SK-N-DZ (cell line): ENCODE data around the gene PIK3R2.
A peak's percentile ranks its signal among the peaks of the same experiment; 100 is the strongest.
"Not testable (repeated sequence)": the region's sequence is repeated elsewhere in the genome, so short reads cannot be mapped to it uniquely, and the experiment has no call there.

ENCODE experiments used
- DNase-seq: peaks from one replicate; pipeline ENCODE4 v3.0.0-alpha.2; 2015; ENCODE audit warnings: low spot score

Gene PIK3R2

DNA sequence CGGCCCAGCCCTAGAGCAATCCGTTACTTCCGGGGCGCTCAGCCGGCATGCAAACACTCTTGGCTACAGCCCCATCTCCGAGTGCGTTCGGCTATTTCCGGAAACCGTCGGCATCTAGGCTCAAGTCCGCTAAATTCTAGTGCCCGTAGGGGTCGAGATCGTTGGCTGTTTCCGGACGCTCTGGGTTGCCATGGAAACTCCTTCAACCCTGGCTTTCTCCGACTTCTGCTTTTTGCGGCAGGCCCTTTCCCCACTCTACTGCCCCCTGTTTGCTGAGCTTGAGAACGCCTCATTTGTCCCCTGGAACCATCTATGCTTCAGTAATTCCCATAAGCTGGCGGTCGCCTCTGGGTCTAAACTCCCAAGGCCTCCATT is 534 bp upstream of the PIK3R2 start:
- peak; percentile 97 for DNase-seq

DNA sequence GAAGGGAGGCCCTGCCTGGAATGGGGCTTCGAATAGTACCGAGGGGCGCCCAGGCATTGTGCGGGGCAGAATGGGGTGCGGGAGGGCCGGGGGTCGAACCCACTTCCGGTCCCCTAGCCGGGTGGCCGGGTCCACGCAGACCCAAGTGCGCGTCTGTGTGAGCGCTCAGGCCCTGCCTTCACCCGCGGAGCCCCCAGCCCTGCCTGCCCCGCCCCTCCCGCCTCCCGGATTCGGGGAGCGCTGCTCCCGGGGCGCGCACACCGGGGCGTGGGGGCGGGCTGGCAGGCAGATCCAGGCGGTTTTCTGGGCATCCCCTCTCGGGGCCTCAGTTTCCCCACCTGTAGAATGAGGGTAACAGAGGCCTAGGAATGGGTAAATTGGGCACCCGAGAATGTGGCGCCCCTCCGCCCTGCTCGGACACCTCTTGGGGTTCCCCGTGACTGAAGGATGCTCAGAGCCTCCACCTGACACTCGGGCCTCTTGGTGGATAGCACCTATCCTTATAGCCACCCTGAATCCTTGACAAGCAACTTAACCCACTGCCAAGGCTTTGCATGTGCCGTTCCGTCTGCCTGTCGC is 682 bp downstream of the PIK3R2 start:
- no peak for DNase-seq

DNA sequence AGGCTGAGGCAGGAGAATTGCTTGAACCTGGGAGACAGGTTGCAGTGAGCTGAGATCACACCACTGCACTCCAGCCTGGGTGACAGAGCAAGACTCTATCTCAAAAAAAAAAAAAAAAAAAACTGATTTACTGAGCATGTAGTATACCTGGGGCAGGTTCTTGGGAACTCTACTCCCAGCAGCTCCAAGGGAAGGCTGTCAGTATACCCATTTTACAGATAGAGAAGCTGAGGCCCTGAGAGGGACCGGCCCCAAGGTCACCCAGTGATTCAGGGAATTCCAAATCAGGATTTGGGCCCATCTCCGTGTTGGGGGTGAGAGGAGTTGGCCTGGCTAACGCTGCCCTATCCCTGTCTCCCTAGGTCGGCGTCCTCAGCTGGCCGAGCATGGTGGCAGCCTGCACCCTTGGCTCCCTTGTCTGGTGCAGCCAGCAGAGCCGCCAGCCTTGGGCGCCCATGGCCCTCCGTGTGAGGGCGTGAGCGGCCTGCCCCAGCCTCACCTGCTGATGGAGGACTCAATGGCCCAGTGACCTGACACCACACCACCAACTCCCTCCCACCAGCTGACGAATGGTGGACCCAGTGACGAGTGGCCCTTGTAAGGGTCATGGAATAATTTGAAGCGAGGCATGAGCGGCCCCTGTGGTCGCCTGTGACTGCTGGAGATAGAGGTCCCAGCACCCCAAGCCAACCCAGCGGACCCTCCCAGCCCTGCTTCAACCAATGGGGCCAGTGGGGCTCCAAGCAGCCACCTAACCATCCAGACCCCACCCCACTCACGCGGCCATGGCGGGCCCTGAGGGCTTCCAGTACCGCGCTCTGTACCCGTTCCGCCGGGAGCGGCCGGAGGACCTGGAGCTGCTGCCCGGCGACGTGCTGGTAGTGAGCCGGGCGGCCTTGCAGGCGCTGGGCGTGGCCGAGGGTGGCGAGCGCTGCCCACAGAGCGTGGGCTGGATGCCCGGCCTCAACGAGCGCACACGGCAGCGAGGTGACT is 2.4 kb downstream of the PIK3R2 start:
- no peak for DNase-seq

DNA sequence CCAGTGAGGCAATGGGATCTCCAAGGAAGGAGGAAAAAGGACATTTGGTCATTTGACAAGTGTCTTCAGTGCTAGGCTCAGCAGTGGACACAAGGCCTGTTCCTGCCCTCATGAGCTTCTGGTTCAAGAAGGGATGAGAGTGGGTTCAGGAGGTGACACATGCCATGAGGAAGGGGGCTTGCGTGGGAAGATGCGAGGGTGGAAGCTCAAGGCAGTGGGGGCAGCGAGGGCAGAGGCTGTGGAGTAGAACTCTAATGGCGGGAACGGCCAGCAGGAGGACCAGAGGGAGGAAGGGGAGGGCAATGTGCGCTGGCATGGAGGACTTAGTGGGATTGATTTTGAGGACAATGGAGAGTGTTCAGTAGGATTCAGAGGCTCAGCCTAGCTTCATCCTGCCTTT is 3.3 kb downstream of the PIK3R2 start:
- DNase-seq, result no peak

DNA sequence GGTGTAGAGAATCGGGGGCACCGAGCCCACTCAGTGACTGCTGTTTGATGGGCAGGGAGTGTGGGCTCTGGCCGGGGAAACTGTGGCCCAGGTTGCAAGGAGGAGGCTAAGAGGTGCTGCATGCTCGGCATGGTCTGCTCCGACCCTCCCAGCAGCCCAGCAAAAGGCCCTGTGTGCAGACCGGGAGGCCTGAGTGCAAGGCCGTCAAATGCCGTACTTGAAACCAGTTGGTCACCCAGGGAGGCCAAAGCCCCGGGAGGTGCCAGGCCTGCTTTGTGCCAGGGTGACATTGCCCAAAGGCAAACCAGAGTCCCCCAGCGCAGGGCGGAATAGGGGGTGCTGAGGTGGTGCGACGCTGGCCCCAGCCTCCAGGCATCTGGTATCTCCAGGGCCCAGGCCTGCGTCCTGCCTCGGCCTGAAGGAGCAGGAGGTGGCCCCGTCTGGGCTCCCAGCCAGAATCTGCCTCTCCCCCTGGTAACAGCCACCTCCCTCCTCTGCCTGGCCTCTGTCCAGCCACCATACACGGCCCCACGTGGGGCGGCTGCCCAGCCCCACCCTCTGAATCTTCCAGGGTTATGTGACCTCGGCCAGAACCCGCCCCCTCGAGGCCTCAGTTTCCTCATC is 4.0 kb downstream of the PIK3R2 start:
- peak; percentile 60 for DNase-seq

DNA sequence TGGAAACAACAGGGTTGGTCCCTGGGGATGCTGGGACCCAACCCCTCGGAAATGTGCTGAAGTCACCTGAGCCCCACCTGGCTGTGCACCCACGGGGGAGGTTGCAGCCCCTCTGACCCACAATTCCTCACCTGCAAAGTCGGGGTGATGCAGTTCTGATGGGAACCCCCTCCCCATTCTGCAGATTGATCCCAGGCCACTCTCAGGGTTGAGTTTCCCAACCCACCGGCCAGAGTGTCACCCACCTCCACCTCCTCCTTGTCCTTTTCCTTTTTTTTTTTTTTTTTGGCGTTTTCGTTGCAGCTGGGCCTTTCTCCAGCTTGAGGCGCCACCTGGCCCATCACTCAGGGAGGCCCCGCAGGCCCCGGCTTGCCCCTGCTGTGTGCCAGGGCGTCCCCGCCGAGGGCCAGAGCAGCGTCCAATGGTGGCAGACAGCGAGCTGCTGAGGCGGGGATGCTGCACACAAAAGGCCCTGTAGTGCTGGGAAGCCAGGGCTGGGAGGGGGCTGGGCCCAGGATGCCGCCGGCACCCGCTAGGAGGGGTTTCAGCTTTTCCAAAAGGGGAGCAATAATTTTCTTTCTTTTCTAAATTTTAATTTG is 4.6 kb downstream of the PIK3R2 start:
- peak; percentile 62 for DNase-seq

DNA sequence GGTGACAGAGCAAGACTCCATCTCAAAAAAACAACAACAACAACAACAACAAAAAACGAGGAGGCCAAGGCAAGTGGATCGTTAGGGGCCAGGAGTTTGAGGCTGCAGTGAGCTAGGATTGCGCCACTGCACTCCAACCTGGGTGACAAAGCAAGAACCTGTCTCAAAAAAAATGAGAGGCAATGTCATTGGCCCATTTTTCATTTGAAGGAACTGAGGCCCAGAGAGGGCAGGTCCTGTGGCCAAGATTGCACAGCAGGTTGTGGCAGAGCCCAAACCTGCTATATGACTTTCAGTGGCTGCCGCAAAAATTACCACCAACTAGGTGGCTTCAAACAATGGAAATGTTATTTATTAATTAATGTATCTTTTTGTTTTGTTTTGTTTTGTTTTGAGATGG is 5.5 kb downstream of the PIK3R2 start:
- no peak for DNase-seq

DNA sequence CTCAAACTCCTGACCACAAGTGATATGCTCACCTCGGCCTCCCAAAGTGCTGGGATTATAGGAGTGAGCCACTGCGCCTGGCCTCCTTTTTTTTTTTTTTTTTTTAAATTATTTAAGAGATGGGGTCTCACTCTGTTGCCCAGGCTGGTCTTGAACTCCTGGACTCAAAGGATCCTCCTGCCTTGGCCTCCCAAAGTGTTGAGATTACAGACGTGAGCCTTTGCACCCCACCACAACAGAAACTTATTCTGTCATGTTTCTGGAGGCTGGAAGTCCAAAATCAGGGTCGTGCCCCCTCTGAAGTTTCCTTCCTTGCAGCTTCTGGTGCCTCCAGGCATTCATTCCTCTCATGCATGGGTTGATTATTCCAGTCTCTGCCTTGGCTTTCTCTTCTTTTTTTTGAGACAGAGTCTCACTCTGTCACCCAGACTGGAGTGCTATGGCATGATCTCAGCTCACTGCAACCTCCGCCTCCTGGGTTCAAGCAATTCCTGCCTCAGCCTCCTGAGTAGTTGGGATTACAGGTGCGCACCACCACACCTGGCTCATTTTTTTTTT is 6.2 kb downstream of the PIK3R2 start:
- DNase-seq, result not testable (repeated sequence)

DNA sequence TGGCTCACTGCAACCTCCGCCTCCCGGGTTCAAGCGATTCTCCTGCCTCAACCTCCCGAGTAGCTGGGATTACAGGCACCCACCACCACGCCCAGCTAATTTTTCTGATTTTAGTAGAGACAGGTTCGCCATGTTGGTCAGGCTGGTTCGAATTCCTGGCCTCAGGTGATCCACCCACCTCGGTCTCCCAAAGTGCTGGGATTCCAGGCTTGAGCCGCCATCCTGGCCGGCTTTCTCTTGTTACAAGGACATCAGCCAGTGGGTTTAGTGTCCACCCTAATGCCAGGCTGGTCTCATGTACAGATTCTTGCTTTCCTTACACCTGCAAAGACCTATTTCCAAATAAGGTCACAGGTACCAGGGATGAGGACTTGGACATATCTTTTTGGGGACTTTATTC is 6.8 kb downstream of the PIK3R2 start:
- no peak for DNase-seq

DNA sequence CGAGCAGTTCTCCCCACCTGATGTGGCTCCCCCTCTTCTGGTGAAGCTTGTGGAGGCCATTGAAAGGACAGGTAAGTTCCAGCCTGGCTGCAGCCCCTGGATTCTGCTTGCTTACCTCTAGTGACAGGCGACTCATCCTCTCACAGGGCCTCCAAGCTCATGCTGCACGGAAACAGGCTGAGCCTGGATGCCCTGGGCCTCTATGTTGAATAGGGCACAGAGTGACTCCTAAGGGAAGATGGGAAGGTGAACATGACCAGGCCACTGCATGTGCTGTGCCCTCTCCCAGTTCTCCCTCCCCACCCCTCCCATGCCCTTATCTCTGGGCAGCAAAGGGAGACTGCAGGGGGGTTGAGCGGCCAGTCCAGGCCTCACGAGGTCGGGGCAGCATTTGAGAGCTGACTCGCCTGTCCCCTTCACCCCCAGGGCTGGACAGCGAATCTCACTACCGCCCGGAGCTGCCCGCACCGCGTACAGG is 7.6 kb downstream of the PIK3R2 start:
- DNase-seq, result no peak

DNA sequence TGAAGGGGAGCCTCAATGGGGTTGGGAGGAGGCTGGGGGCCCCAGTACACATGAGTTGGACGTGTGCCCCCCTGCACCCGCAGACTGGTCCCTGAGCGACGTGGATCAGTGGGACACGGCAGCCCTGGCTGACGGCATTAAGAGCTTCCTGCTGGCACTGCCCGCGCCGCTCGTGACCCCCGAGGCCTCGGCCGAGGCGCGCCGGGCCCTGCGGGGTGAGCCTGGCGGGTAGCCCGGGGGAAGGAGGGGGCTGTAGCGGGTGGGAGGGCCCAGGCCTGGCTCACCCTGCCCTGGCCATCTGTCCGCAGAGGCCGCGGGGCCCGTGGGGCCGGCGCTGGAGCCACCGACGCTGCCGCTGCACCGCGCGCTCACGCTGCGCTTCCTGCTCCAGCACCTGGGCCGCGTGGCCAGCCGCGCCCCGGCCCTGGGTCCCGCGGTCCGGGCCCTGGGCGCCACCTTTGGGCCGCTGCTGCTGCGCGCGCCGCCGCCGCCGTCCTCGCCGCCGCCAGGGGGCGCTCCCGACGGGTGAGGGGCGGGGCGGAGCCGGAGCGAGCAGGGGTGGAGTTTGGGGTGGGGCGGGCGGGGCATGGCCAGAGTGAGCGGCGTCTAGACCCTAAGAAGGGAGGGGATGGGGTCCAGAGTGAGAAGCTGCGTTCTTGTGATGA is 8.1 kb downstream of the PIK3R2 start:
- DNase-seq, result peak; percentile 32

DNA sequence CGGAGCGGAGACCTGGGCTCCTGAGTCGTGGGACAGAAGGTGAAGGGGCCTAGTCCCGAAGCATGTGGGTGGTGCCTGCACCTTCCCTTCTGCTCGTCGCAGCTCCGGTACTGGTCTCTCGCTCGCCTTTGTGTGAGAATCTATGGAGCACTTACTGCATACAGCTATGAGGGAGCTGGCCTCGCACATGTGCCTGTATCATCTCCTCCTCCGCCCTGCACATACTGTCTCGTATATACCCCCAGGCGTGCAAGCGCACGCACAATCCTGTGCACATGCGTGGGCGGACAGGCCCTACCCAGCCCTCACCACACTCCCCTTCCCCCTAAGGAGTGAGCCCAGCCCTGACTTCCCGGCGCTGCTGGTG is 8.7 kb downstream of the PIK3R2 start:
- DNase-seq, result no peak

DNA sequence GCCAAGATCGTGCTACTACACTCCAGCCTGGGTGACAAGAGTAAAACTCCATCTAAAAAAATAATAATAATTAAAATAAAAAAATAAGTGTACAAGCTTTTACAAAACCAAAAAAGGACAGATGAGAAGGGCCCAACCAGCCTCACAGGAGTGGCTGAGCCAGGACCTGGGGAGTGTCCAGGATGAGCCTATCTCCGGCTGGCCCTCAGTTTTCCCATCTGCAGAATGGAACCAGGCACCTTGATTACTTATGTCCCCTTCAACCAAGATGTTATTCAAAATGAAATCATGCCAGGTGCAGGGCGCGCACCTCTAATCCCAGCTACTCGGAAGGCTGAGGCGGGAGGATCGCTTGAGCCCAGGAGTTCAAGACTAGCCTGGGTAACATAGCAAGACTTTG is 11.1 kb downstream of the PIK3R2 start:
- no peak for DNase-seq

DNA sequence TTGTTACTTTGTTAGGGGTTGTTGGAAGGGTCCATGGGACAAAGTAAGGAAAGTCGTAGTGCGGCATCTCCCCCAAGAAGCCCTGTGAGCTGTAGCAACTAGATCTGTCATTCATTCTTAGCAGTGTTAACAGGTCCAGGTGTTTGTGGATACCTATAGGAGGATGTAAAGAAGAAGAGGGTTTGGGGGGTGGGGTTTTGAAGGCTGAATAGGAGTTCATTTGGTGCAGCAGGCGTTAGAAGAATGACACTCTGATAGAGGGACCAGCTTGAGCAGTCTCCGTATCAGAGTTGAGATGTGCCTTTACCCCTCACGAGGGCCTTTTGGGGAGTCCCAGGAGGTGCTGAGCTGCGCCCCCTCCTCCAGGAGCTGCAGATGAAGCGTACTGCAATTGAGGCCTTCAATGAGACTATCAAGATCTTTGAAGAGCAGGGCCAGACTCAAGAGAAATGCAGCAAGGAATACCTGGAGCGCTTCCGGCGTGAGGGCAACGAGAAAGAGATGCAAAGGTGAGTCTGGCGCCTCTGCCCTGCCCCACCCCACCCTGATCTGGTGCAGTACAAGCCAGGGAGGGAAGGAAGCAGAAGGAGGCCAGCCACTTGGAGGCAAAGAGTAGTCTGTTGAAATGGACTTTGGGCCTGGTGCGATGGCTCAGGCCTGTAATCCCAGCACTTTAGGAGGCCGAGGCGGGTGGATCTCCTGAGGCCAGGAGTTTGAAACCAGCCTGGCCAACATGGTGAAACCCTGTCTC is 13.0 kb downstream of the PIK3R2 start:
- no peak for DNase-seq

DNA sequence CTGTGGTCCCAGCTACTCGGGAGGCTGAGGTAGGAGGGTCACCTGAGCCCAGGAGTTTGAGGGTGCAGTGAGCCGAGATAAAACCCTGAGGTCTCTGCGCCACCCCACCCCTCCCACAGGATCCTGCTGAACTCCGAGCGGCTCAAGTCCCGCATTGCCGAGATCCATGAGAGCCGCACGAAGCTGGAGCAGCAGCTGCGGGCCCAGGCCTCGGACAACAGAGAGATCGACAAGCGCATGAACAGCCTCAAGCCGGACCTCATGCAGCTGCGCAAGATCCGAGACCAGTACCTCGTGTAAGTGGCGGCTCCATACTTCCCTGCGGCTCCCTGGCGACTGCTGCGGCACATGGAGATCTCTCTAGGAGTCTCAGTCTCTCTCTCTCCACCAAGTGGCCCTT is 14.0 kb downstream of the PIK3R2 start:
- no peak for DNase-seq

DNA sequence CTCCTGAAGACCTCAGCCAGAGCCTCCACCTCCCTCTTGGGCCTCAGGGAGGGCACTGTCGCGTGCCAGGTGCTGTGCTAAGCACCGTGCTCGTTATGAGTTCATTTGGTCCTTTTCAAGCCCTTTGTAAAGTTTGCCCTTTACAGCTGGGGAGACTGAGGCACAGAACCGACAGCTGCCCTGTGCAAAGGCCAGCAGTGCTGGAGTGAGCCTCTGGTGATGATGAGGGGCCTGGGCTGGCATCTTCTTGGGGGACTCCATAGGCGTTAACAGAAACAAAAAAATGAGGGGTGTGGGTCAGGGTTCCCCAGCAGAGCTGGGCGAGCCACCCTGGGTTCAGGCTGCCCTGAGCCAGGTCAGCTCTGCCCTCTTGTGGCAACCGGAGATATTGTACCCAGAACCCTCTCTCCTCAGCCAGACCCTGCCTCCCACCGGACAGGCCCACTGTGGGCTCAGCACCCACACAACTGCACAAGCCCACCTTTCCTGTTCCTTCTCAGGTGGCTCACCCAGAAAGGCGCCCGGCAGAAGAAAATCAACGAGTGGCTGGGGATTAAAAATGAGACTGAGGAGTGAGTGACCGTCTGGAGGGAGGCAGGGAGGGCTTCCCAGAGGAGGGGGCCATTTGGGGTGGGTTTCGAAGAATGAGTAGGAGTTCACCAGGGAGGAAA is 15.1 kb downstream of the PIK3R2 start:
- DNase-seq, result no peak

DNA sequence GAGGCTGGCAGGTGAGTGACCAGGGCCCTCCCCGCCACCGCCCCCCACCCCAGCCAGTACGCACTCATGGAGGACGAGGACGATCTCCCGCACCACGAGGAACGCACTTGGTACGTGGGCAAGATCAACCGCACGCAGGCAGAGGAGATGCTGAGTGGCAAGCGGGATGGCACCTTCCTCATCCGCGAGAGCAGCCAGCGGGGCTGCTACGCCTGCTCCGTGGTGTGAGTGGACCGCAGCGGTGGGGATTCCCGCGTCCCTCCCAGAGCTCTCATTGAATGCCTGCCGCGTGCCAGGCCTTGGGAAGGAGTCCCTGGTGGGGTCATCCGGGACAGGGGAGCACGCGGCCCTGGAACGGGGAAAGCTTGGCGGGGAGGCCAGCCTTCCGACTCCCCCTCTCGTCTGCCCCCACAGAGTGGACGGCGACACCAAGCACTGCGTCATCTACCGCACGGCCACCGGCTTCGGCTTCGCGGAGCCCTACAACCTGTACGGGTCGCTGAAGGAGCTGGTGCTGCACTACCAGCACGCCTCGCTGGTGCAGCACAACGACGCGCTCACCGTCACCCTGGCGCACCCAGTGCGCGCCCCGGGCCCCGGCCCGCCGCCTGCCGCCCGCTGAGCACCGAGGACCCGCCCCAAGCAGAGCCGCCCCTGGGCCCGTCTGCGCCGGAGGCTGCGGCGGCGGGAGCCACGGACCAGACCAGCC is 15.9 kb downstream of the PIK3R2 start:
- DNase-seq, result no peak

DNA sequence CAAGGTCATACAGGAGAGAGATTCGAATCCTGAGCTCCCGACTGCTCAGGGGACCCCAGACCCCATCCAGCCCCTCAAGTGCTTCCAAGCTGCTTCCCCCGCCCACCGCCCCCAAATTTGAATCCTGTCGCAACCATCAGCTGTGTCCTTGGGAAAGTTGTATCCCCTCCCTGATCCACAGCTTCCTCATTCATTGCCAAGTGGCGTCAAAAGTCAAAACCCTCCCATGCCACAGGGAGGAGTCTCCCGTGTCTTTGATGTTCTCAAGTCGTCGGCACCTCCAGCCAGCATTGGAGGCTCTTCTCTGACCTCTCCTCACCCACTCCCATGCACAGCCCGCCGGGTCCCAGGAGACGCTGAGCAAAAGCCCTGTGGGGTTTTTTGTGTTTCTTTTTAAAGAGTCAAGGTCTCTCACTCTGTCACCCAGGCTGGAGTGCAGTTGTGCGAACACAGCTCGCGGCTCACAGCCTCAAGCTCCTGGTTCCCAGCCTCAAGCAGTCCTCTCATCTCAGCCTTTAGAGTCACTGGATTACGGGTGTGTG is 17.8 kb downstream of the PIK3R2 start:
- DNase-seq, result no peak
